ENCODE results near the gene DGLUCY. TPM values are rescaled to one million over a fixed set of nuclear protein-coding genes. Genes with fewer than 3 reads are reported as not detected.

The DGLUCY gene, protein sequence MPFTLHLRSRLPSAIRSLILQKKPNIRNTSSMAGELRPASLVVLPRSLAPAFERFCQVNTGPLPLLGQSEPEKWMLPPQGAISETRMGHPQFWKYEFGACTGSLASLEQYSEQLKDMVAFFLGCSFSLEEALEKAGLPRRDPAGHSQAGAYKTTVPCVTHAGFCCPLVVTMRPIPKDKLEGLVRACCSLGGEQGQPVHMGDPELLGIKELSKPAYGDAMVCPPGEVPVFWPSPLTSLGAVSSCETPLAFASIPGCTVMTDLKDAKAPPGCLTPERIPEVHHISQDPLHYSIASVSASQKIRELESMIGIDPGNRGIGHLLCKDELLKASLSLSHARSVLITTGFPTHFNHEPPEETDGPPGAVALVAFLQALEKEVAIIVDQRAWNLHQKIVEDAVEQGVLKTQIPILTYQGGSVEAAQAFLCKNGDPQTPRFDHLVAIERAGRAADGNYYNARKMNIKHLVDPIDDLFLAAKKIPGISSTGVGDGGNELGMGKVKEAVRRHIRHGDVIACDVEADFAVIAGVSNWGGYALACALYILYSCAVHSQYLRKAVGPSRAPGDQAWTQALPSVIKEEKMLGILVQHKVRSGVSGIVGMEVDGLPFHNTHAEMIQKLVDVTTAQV
- total RNA-seq (103 and 110 TPM in 2 replicates), polyA plus RNA-seq (91.5 and 98.6 TPM in 2 replicates), polyA minus RNA-seq (95.9 and 133 TPM in 2 replicates)
- total RNA-seq (2013), result 70.8 TPM

GRCh38 chr14:91113829-91114078, at the start of gene DGLUCY:
Gene DGLUCY (plus strand): TSS chr14:91114073. CDS start chr14:91160295, 46,222 bp downstream.
- Histone ChIP-seq H3K9me3 (ENCODE audit: control extremely low read depth in 1 of 3, control insufficient read depth in 2 of 3, insufficient read depth in 1 of 3, low read length in 2 of 3) (peaks cover 0 to 7% (median 0%) of the 10 kb centered on the region in 3 donors), H3K27ac (ENCODE audit: low read length in 2 of 2) (peak within 1 kb of the TSS; percentile 89 to 95), H4K20me1 (ENCODE audit: control insufficient read depth, insufficient read depth, low read length, poor library complexity, severe bottlenecking) (no peaks in the 10 kb centered on the region), H3K4me2 (replicated peaks; ENCODE audit: low read depth, low read length, poor library complexity, severe bottlenecking) (peak within 1 kb of the TSS; percentile 79), H3K4me1 (ENCODE audit: control insufficient read depth in 2 of 2, insufficient read depth in 2 of 2, low read length in 2 of 2) (peaks cover 42 to 56% of the 10 kb centered on the region in 2 donors), H3K36me3 (replicated peaks in 1 of 2; ENCODE audit: control extremely low read depth in 1 of 2, control insufficient read depth in 1 of 2, extremely low read depth in 1 of 2, insufficient read depth in 2 of 2, low read length in 1 of 2) (peaks cover 0 to 12% of the 10 kb centered on the region in 2 experiments), H3K27me3 (replicated peaks in 1 of 4; ENCODE audit: control extremely low read depth in 1 of 4, control insufficient read depth in 3 of 4, insufficient read depth in 4 of 4, low read length in 3 of 4) (no peaks in the 10 kb centered on the region), H3K4me3 (ENCODE audit: control extremely low read depth in 1 of 5, extremely low read depth in 1 of 5, insufficient read depth in 1 of 5, low read depth in 2 of 5, low read length in 4 of 5) (peak within 1 kb of the TSS; percentile 71 to 94 (median 82)), H3K9ac (ENCODE audit: low read length) (peak within 1 kb of the TSS; percentile 80), H3K79me2 (ENCODE audit: control insufficient read depth, insufficient read depth, low read length) (peaks cover 53% of the 10 kb centered on the region), H2AFZ (ENCODE audit: insufficient read depth, low read depth, low read length, poor library complexity, severe bottlenecking) (peak within 1 kb of the TSS; percentile 81)
- H3K4me1 Mint-ChIP-seq, result peaks cover 69% of the 10 kb centered on the region
- intact Hi-C loops (cut with micrococcal nuclease), result loop anchor here (1.0 to 2.0 kb wide), 3 partner anchors 29 to 105 kb away; partner anchors contain the start of gene RPS6KA5
- POLR2A ChIA-PET, result interaction anchor here (1.6 to 3.1 kb wide), 2 partner anchors 53 to 103 kb away, joined by 9 read pairs; partner anchors contain the start of gene RPS6KA5
- DNase-seq (no peak), ATAC-seq (ENCODE audit: low read depth) (no peak)
- no peaks in the 10 kb centered on the region for H3K9me3 Mint-ChIP-seq (ENCODE audit: insufficient read depth)
- H3K27ac Mint-ChIP-seq, result peak within 1 kb of the TSS; percentile 98
- no peak for TF ChIP-seq EZH2 (IDR thresholded peaks at IDR 0.05; ENCODE audit: borderline replicate concordance, insufficient read depth, low read depth, low read length, poor library complexity, severe bottlenecking)
- TF ChIP-seq, protein P1, sequence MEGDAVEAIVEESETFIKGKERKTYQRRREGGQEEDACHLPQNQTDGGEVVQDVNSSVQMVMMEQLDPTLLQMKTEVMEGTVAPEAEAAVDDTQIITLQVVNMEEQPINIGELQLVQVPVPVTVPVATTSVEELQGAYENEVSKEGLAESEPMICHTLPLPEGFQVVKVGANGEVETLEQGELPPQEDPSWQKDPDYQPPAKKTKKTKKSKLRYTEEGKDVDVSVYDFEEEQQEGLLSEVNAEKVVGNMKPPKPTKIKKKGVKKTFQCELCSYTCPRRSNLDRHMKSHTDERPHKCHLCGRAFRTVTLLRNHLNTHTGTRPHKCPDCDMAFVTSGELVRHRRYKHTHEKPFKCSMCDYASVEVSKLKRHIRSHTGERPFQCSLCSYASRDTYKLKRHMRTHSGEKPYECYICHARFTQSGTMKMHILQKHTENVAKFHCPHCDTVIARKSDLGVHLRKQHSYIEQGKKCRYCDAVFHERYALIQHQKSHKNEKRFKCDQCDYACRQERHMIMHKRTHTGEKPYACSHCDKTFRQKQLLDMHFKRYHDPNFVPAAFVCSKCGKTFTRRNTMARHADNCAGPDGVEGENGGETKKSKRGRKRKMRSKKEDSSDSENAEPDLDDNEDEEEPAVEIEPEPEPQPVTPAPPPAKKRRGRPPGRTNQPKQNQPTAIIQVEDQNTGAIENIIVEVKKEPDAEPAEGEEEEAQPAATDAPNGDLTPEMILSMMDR (IDR thresholded peaks at IDR 0.05), result no peak
- H3K27me3 Mint-ChIP-seq, result no peaks in the 10 kb centered on the region
- CTCF ChIA-PET, result interaction anchor here (0.6 to 3.7 kb wide), 4 partner anchors 15 to 209 kb away, joined by 3 to 23 read pairs (median 14); no protein-coding TSS in a partner anchor
- 0% methylated on average over 5 of the region's 5 CpGs for WGBS (ENCODE audit: insufficient coverage)
- H3K4me3 Mint-ChIP-seq, result peak within 1 kb of the TSS; percentile 93
